IMR-90 (cell line): ENCODE measurements around the gene AGAP1. TPM values are rescaled to one million over a fixed set of nuclear protein-coding genes. Genes with fewer than 3 reads are reported as not detected.

Source experiments
- ATAC-seq: fragments of 200-7000 bp; cut with Tn5 transposase; 2 replicates; pipeline ENCODE4 v1.9.1; 2020; ENCODE audit warnings: low read depth, mild to moderate bottlenecking, moderate library complexity
- BruUV-seq: library from RNA; stranded (reverse); fragments of 400-500 nt; replicated peaks from 2 replicates; lab custom pipeline; 2021; lab: Mats Ljungman, UMichigan
- CTCF ChIA-PET: fragments of 300-600 bp; formaldehyde crosslinking; extraction: SDS; loops from one replicate; lab custom pipeline; 2021; ENCODE audit warnings: antibody characterized with exemption; lab: Yijun Ruan, JAX
- POLR2A ChIA-PET: fragments of 300-600 bp; sonication (Branson Sonifier 250); formaldehyde crosslinking; loops from one replicate; lab custom pipeline; 2022; ENCODE audit warnings: antibody characterized with exemption; ENCODE audit not compliant: unreplicated experiment; lab: Charles Lee
- DNase-seq: peaks from one replicate; pipeline ENCODE4 v3.0.0; 2013
- H2AFZ ChIP-seq: replicated peaks from 2 replicates; pipeline ENCODE3; 2013; ENCODE audit warnings: low read length, mild to moderate bottlenecking; ENCODE audit not compliant: poor library complexity
- H2AK5ac ChIP-seq: 2 replicates; pipeline ENCODE4 v1.6.1; 2013; ENCODE audit warnings: low read depth, low read length, inconsistent platforms
- H2AK9ac ChIP-seq: replicated peaks from 2 replicates; pipeline ENCODE3; 2013; ENCODE audit warnings: mild to moderate bottlenecking, low read depth, low read length, moderate library complexity; ENCODE audit not compliant: poor library complexity
- H2BK120ac ChIP-seq: 2 replicates; pipeline ENCODE4 v1.6.1; 2013; ENCODE audit warnings: low read depth, low read length, inconsistent platforms
- H2BK15ac ChIP-seq: 3 replicates; pipeline ENCODE4 v1.6.1; 2013; ENCODE audit warnings: low read depth, low read length, inconsistent platforms
- H2BK20ac ChIP-seq: 2 replicates; pipeline ENCODE4 v1.6.1; 2013; ENCODE audit warnings: low read depth, mild to moderate bottlenecking, inconsistent platforms, low read length, moderate library complexity
- H2BK5ac ChIP-seq: 2 replicates; pipeline ENCODE4 v1.6.1; 2013; ENCODE audit warnings: mild to moderate bottlenecking, low read depth, low read length, inconsistent platforms; ENCODE audit not compliant: poor library complexity, severe bottlenecking
- H3K14ac ChIP-seq: replicated peaks from 2 replicates; pipeline ENCODE4 v1.6.1; 2013; ENCODE audit warnings: low read depth, low read length, inconsistent platforms
- H3K18ac ChIP-seq: 2 replicates; pipeline ENCODE4 v1.6.1; 2013; ENCODE audit warnings: low read depth, low read length, control low read depth
- H3K23ac ChIP-seq: 2 replicates; pipeline ENCODE4 v1.6.1; 2013; ENCODE audit warnings: low read depth, low read length, inconsistent platforms
- H3K27ac ChIP-seq: 2 replicates; pipeline ENCODE4 v1.5.1; 2013; ENCODE audit warnings: mild to moderate bottlenecking, control low read depth, low read length; ENCODE audit not compliant: insufficient read depth
- H3K27me3 ChIP-seq: 2 replicates; pipeline ENCODE4 v1.6.1; 2013; ENCODE audit warnings: low read length; ENCODE audit not compliant: control insufficient read depth, insufficient read depth
- H3K36me3 ChIP-seq: 2 replicates; pipeline ENCODE4 v1.6.1; 2013; ENCODE audit warnings: low read length, mixed read lengths; ENCODE audit not compliant: control insufficient read depth, insufficient read depth
- H3K4ac ChIP-seq: 2 replicates; pipeline ENCODE4 v1.6.1; 2013; ENCODE audit warnings: low read depth, low read length, inconsistent platforms
- H3K4me1 ChIP-seq: 2 replicates; pipeline ENCODE4 v1.6.1; 2013; ENCODE audit warnings: low read length, mixed read lengths; ENCODE audit not compliant: control insufficient read depth, insufficient read depth
- H3K4me2 ChIP-seq: 2 replicates; pipeline ENCODE4 v1.6.1; 2013; ENCODE audit warnings: low read depth, mild to moderate bottlenecking, control low read depth, low read length, moderate library complexity
- H3K4me3 ChIP-seq: 2 replicates; pipeline ENCODE4 v1.5.1; 2013; ENCODE audit warnings: low read depth, mild to moderate bottlenecking, control low read depth, low read length, moderate library complexity; ENCODE audit not compliant: insufficient read depth
- H3K56ac ChIP-seq: 2 replicates; pipeline ENCODE4 v1.6.1; 2013; ENCODE audit warnings: low read length, inconsistent platforms; ENCODE audit not compliant: insufficient read depth; ENCODE audit errors: extremely low read depth
- H3K79me1 ChIP-seq, 2 experiments: 2 replicates each; pipeline ENCODE4 v1.6.1; 2013; ENCODE audit warnings: low read length in 2 of 2, inconsistent platforms in 1 of 2, low read depth in 1 of 2
- H3K9ac ChIP-seq: 2 replicates; pipeline ENCODE4 v1.6.1; 2013; ENCODE audit warnings: low read depth, low read length, control low read depth
- H3K9me1 ChIP-seq: 2 replicates; pipeline ENCODE4 v1.6.1; 2013; ENCODE audit warnings: low read length, inconsistent platforms; ENCODE audit not compliant: insufficient read depth
- H3K9me3 ChIP-seq: 2 replicates; pipeline ENCODE4 v1.6.1; 2013; ENCODE audit warnings: low read length; ENCODE audit not compliant: control insufficient read depth, insufficient read depth
- H4K20me1 ChIP-seq: 2 replicates; pipeline ENCODE4 v1.6.1; 2013; ENCODE audit warnings: low read length, inconsistent platforms; ENCODE audit not compliant: insufficient read depth
- H4K5ac ChIP-seq: 2 replicates; pipeline ENCODE4 v1.6.1; 2013; ENCODE audit warnings: mild to moderate bottlenecking, low read depth, low read length, control low read depth
- H4K8ac ChIP-seq, 2 experiments: 2 replicates each; pipeline ENCODE4 v1.6.1; 2013; ENCODE audit warnings: low read depth in 2 of 2, low read length in 2 of 2, control low read depth in 1 of 2, inconsistent platforms in 1 of 2
- H4K91ac ChIP-seq: 2 replicates; pipeline ENCODE4 v1.6.1; 2013; ENCODE audit warnings: low read depth, low read length, inconsistent platforms; ENCODE audit not compliant: insufficient read depth
- CEBPB ChIP-seq: IDR thresholded peaks from 2 replicates; pipeline ENCODE4 v1.6.1; 2012; ENCODE audit warnings: low read depth, low read length, improper control_type of control experiment
- FOS ChIP-seq: fragments of 150-350 bp; IDR thresholded peaks from 2 replicates; pipeline ENCODE4 v1.6.1; 2016; ENCODE audit warnings: low read depth, low read length
- MAZ ChIP-seq: IDR thresholded peaks from 2 replicates; pipeline ENCODE4 v1.6.1; 2012; ENCODE audit warnings: low read depth, mild to moderate bottlenecking, low read length, improper control_type of control experiment, moderate library complexity, borderline replicate concordance
- POLR2A ChIP-seq: IDR thresholded peaks from 2 replicates; pipeline ENCODE4 v1.6.1; 2012; ENCODE audit warnings: mild to moderate bottlenecking, low read depth, low read length
- RCOR1 ChIP-seq: IDR thresholded peaks from 2 replicates; pipeline ENCODE4 v1.6.1; 2012; ENCODE audit warnings: mild to moderate bottlenecking, low read length, improper control_type of control experiment; ENCODE audit not compliant: insufficient replicate concordance
- RFX5 ChIP-seq: IDR thresholded peaks from 2 replicates; pipeline ENCODE4 v1.8.0; 2012; ENCODE audit warnings: low read depth, mild to moderate bottlenecking, low read length, moderate library complexity
- SMC3 ChIP-seq: fragments of 150-350 bp; IDR thresholded peaks from 2 replicates; pipeline ENCODE4 v1.6.1; 2016; ENCODE audit warnings: low read depth, mild to moderate bottlenecking, antibody characterized with exemption, low read length, moderate library complexity
- WGBS, 2 experiments: methylation state at CpG; one replicate each; pipeline versions ENCODE4 v1.1.5 to v1.1.7; 2013; ENCODE audit warnings: missing lambda C conversion rate in 2 of 2; ENCODE audit not compliant: insufficient read length in 1 of 2; ENCODE audit errors: extremely low coverage in 2 of 2; 5-methylcytosine and 5-hydroxymethylcytosine counted together
- dilution Hi-C: fragments of 300-500 bp; cut with HindIII; formaldehyde crosslinking; loops from one replicate; pipeline ENCODE4 v1.14.3; 2018; ENCODE audit warnings: low sequenced_read_pairs; ENCODE audit not compliant: unreplicated experiment
- in situ Hi-C: fragments of 300-500 bp; cut with MboI; formaldehyde crosslinking; loops from 3 replicates; pipeline ENCODE4 v1.14.3; 2019; ENCODE audit warnings: low sequenced_read_pairs, inconsistent platforms, mixed read lengths
- intact Hi-C: fragments of 100-400 bp; cut with micrococcal nuclease; formaldehyde crosslinking; loops from 2 replicates; pipeline ENCODE4 v1.10.0; 2022
- polyA plus RNA-seq, 3 experiments: library from polyadenylated mRNA; depleted of rRNA; stranded (reverse); fragments of >200 nt; gene quantifications; 2 replicates each; pipeline ENCODE4 v1.2.3, GENCODE V29; 2012; ENCODE audit warnings: low replicate concordance in 1 of 3
- total RNA-seq: library from RNA; depleted of rRNA; stranded (reverse); fragments of >200 nt; gene quantifications from 2 replicates; pipeline ENCODE4 v1.2.3, GENCODE V29; 2012
- TF ChIP-seq, protein P1 (sequence below): fragments of 150-350 bp; IDR thresholded peaks from 2 replicates; pipeline ENCODE4 v1.6.1; 2016; ENCODE audit warnings: low read depth, mild to moderate bottlenecking, low read length, moderate library complexity, borderline replicate concordance
- TF ChIP-seq, protein P2 (sequence below): fragments of 150-350 bp; IDR thresholded peaks from 2 replicates; pipeline ENCODE4 v1.6.1; 2017; ENCODE audit warnings: mild to moderate bottlenecking, antibody characterized with exemption, low read length, low read depth

The AGAP1 gene
- total and polyA plus RNA-seq, 2 of the 4 experiments (the other 2 are of a cell fraction) = 15.1 to 16.4 TPM

DNA sequence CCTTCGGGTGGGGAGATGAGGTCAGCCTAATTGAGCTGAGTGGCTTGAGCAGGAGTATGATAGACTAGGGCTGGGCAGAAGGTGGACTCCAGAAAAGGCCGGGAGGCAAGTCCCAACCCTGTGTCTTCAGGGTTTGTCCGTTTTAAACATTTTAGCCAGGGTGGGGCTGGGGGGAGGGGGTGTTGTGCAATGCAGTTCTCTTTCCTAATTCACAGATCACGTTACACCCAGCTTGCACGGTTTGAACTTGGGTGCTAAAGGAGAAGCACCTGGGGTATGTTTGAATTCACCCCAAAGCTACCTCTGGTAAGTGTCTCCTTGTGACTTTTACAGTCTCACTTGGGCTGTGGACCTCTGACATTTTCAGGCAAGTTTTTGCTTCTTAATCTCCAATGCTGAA lies 233.3 kb downstream of the AGAP1 start:
- no peak for ATAC-seq
- POLR2A ChIA-PET = no interaction called here

More for the DNA sequence above, 233.3 kb downstream of the AGAP1 start:
- no CpG with 5 or more reads among the region's 5 CpGs for WGBS, 2 experiments
- Histone ChIP-seq H3K4ac (no peak overlapping the region), H3K56ac (no peak overlapping the region), H3K4me1 (peaks cover 2% of the 10 kb centered on the region; the same call in 1 of the 2 replicates), H3K9ac (no peak overlapping the region), H3K36me3 (no peaks in the 10 kb centered on the region), H4K91ac (no peak overlapping the region), H3K23ac (no peak overlapping the region), H3K9me1 (no peaks in the 10 kb centered on the region; the same call in 1 of the 2 replicates), H3K4me3 (no peak overlapping the region), H3K79me1 (peaks cover 0 to 7% of the 10 kb centered on the region in 2 experiments; a peak in 2 of 4 replicates), H3K9me3 (no peaks in the 10 kb centered on the region), H2AK5ac (no peak overlapping the region), H4K5ac (no peak overlapping the region), H2BK5ac (no peak overlapping the region), H3K4me2 (no peak overlapping the region), H2AFZ (no peak overlapping the region), H3K14ac (no peak overlapping the region), H2BK15ac (no peak overlapping the region), H2BK20ac (no peak overlapping the region), H3K27ac (no peak overlapping the region), H3K27me3 (no peaks in the 10 kb centered on the region), H4K20me1 (peaks cover 3% of the 10 kb centered on the region; the same call in 1 of the 2 replicates), H3K18ac (no peak overlapping the region), H4K8ac (no peak overlapping the region), H2BK120ac (no peak overlapping the region), H2AK9ac (no peak overlapping the region)
- in situ Hi-C loops (no loop called here), dilution Hi-C loops (loop anchor here (25.0 kb wide), 1 partner anchor 590 kb away; no protein-coding TSS in a partner anchor), intact Hi-C loops (no loop called here)
- DNase-seq = no peak
- CTCF ChIA-PET = interaction anchor here (0.8 to 1.8 kb wide), 2 partner anchors 14 to 19 kb away, joined by 5 read pairs; no protein-coding TSS in a partner anchor
- TF ChIP-seq CEBPB (peak; percentile 36; the same call in 1 of the 2 replicates), RCOR1 (no peak), SMC3 (no peak), POLR2A (no peak), FOS (no peak), MAZ (no peak), RFX5 (no peak)
- TF ChIP-seq, protein P1, sequence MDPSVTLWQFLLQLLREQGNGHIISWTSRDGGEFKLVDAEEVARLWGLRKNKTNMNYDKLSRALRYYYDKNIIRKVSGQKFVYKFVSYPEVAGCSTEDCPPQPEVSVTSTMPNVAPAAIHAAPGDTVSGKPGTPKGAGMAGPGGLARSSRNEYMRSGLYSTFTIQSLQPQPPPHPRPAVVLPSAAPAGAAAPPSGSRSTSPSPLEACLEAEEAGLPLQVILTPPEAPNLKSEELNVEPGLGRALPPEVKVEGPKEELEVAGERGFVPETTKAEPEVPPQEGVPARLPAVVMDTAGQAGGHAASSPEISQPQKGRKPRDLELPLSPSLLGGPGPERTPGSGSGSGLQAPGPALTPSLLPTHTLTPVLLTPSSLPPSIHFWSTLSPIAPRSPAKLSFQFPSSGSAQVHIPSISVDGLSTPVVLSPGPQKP = no peak
- TF ChIP-seq, protein P2, sequence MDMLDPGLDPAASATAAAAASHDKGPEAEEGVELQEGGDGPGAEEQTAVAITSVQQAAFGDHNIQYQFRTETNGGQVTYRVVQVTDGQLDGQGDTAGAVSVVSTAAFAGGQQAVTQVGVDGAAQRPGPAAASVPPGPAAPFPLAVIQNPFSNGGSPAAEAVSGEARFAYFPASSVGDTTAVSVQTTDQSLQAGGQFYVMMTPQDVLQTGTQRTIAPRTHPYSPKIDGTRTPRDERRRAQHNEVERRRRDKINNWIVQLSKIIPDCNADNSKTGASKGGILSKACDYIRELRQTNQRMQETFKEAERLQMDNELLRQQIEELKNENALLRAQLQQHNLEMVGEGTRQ = no peak
- no TSS peak for BruUV-seq
